Endothelial cell of umbilical vein (primary cell): ENCODE results near the gene NR5A2. TPM values are rescaled to one million over a fixed set of nuclear protein-coding genes. Genes with fewer than 3 reads are reported as not detected.

Experiments
- BruUV-seq: library from RNA; stranded (reverse); fragments of 400-500 nt; replicated peaks from 2 replicates; lab custom pipeline; 2021; lab: Mats Ljungman, UMichigan
- CTCF ChIA-PET: fragments of 300-600, 350-600 bp; sonication (Branson Sonifier 250); formaldehyde crosslinking; loops from one replicate; lab custom pipeline; 2021; ENCODE audit warnings: antibody characterized with exemption, inconsistent platforms; lab: Charles Lee
- POLR2A ChIA-PET: fragments of 300-600, 350-600 bp; sonication (Branson Sonifier 250); formaldehyde crosslinking; loops from one replicate; lab custom pipeline; 2021; ENCODE audit warnings: antibody characterized with exemption, inconsistent platforms; lab: Charles Lee
- DNase-seq: peaks from one replicate; pipeline ENCODE4 v3.0.0-alpha.2; 2011; ENCODE audit warnings: low read depth, low spot score
- FAIRE-seq: peaks from 2 replicates; lab custom pipeline; 2011; peaks lifted over from hg19 to GRCh38; lab: Jason Lieb, UNC
- H2AFZ ChIP-seq: 2 replicates; pipeline ENCODE4 v1.6.0; 2012; ENCODE audit warnings: low read depth, low read length, control low read depth, inconsistent platforms
- H3K27ac ChIP-seq: 2 replicates; pipeline ENCODE4 v1.5.1; 2011; ENCODE audit warnings: low read depth, mild to moderate bottlenecking, control low read depth, low read length, moderate library complexity; ENCODE audit not compliant: insufficient read depth
- H3K27me3 ChIP-seq, 2 experiments: 2 replicates each; pipeline versions ENCODE4 v1.6.0 to v1.6.1; 2011; ENCODE audit warnings: low read length in 2 of 2, mixed read lengths in 1 of 2; ENCODE audit not compliant: control insufficient read depth in 2 of 2, insufficient read depth in 2 of 2
- H3K36me3 ChIP-seq, 2 experiments: 2 replicates in 1 of 2; 3 replicates in 1 of 2; pipeline ENCODE4 v1.5.1; 2011; ENCODE audit warnings: low read length in 2 of 2, mild to moderate bottlenecking in 1 of 2, moderate library complexity in 1 of 2; ENCODE audit not compliant: control insufficient read depth in 2 of 2, insufficient read depth in 2 of 2; ENCODE audit errors: extremely low read depth in 1 of 2
- H3K4me1 ChIP-seq: 3 replicates; pipeline ENCODE4 v1.5.1; 2011; ENCODE audit warnings: mild to moderate bottlenecking, low read length; ENCODE audit not compliant: control insufficient read depth, insufficient read depth; ENCODE audit errors: extremely low read depth
- H3K4me2 ChIP-seq: 2 replicates; pipeline ENCODE4 v1.6.1; 2011; ENCODE audit warnings: low read length, control low read depth, mixed read lengths; ENCODE audit not compliant: insufficient read depth
- H3K4me3 ChIP-seq, 3 experiments: fragments of 200-600 bp in 1 of 3; sonication (generic), shearing (Covaris generic) in 1 of 3; replicated peaks in 1 of 3; 2 replicates each; pipeline ENCODE4 v1.5.1; 2011 to 2016; ENCODE audit warnings: control low read depth in 3 of 3, low read length in 3 of 3, mild to moderate bottlenecking in 2 of 3, inconsistent platforms in 1 of 3, low read depth in 1 of 3, moderate library complexity in 1 of 3; ENCODE audit not compliant: insufficient read depth in 1 of 3
- H3K79me2 ChIP-seq: 2 replicates; pipeline ENCODE4 v1.6.0; 2012; ENCODE audit warnings: low read length, inconsistent platforms; ENCODE audit not compliant: control insufficient read depth, insufficient read depth
- H3K9ac ChIP-seq: replicated peaks from 2 replicates; pipeline ENCODE3; 2011; ENCODE audit warnings: low read length, control low read depth; ENCODE audit not compliant: insufficient read depth; ENCODE audit errors: extremely low read depth
- H3K9me1 ChIP-seq: replicated peaks from 3 replicates; pipeline ENCODE4 v1.6.0; 2011; ENCODE audit warnings: mild to moderate bottlenecking, low read length; ENCODE audit not compliant: control insufficient read depth, insufficient read depth; ENCODE audit errors: extremely low read depth
- H3K9me3 ChIP-seq: replicated peaks from 2 replicates; pipeline ENCODE4 v1.5.1; 2012; ENCODE audit warnings: low read length, inconsistent platforms; ENCODE audit not compliant: control insufficient read depth, insufficient read depth
- H4K20me1 ChIP-seq: replicated peaks from 2 replicates; pipeline ENCODE3; 2011; ENCODE audit warnings: mild to moderate bottlenecking, low read length; ENCODE audit not compliant: control insufficient read depth, insufficient read depth; ENCODE audit errors: extremely low read depth
- CTCF ChIP-seq, 2 donors: IDR thresholded peaks; 1 replicate in 1 of 2; 2 replicates in 1 of 2; pipeline ENCODE4 v1.5.1; 2011; ENCODE audit warnings: low read length in 2 of 2, mild to moderate bottlenecking in 2 of 2, moderate library complexity in 2 of 2, control low read depth in 1 of 2, inconsistent platforms in 1 of 2, low read depth in 1 of 2; ENCODE audit not compliant: insufficient read depth in 1 of 2; ENCODE audit errors: extremely low read depth in 1 of 2
- EZH2 ChIP-seq: IDR thresholded peaks from 2 replicates; pipeline ENCODE4 v1.6.1; 2012; ENCODE audit warnings: borderline replicate concordance, low read depth, mild to moderate bottlenecking, moderate library complexity, low read length, inconsistent platforms; ENCODE audit not compliant: severe bottlenecking
- FOS ChIP-seq: IDR thresholded peaks from 2 replicates; pipeline ENCODE4 v1.6.1; 2011; ENCODE audit warnings: mild to moderate bottlenecking, low read length, moderate library complexity, borderline replicate concordance; ENCODE audit not compliant: insufficient read depth
- GATA2 ChIP-seq: IDR thresholded peaks from 2 replicates; pipeline ENCODE4 v1.7.0; 2011; ENCODE audit warnings: low read depth, mild to moderate bottlenecking, moderate library complexity, mixed read lengths, low read length; ENCODE audit not compliant: insufficient read length, insufficient read depth
- JUN ChIP-seq: IDR thresholded peaks from 2 replicates; pipeline ENCODE4 v1.6.1; 2011; ENCODE audit warnings: borderline replicate concordance, low read depth; ENCODE audit not compliant: insufficient read length, insufficient read depth
- MAX ChIP-seq: IDR thresholded peaks from 2 replicates; pipeline ENCODE4 v1.6.1; 2011; ENCODE audit not compliant: insufficient read depth, insufficient read length
- MYC ChIP-seq: IDR thresholded peaks from one replicate; pipeline ENCODE4 v1.6.1; 2011; ENCODE audit warnings: mild to moderate bottlenecking, low read depth, low read length
- POLR2A ChIP-seq: IDR thresholded peaks from 2 replicates; pipeline ENCODE4 v1.6.1; 2012; ENCODE audit warnings: low read depth, mild to moderate bottlenecking, control low read depth, low read length
- POLR2AphosphoS5 ChIP-seq: IDR thresholded peaks from 2 replicates; pipeline ENCODE4 v1.6.1; 2012; ENCODE audit warnings: low read depth, mild to moderate bottlenecking, control low read depth, low read length, moderate library complexity; ENCODE audit not compliant: insufficient read depth
- dilution Hi-C: fragments of 300-500 bp; cut with MboI; formaldehyde crosslinking; loops from one replicate; pipeline ENCODE4 v1.15.0; 2019; ENCODE audit warnings: low sequenced_read_pairs; ENCODE audit not compliant: extremely low pct_ligation_motif_present
- intact Hi-C: fragments of 100-400 bp; cut with micrococcal nuclease; formaldehyde crosslinking; loops from one replicate; pipeline ENCODE4 v1.10.0; 2022
- polyA plus RNA-seq, 4 experiments: library from polyadenylated mRNA; depleted of rRNA in 3 of 4; stranded (reverse) in 3 of 4; unstranded in 1 of 4; fragments of >200 nt; gene quantifications; 2 replicates each; pipeline versions ENCODE4 v1.2.1 to v1.2.3, GENCODE V29; 2011 to 2012; ENCODE audit warnings: missing spikeins in 1 of 4
- total RNA-seq: library from RNA; stranded (reverse); gene quantifications from 2 replicates; pipeline ENCODE4 v1.2.3, GENCODE V29; 2021

The NR5A2 gene
- total and polyA plus RNA-seq, 2 donors (not counting 3 experiments of a cell fraction or from before 2014, with no cell fraction given) = 3.4 to 12.1 TPM

DNA sequence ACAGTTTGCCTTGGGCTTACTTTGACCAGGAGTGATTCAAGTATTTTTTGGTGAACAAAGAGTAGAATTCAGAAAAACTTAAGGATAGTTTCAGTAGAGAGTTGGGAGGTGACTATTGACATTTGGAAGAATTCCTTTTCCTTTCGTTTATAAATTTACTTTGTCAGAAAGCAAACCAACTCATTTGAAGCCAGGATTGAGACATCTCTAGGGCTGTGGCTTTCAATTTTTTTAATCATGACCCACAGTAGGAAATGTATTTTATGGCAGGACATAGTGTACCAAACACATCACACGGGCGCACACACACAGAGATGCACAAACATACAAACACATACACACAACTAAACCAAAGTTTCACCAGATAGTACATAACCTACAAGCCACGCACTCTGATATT is 24.1 kb downstream of the NR5A2 start:
- no TSS peak for BruUV-seq
- no peaks in the 10 kb centered on the region for H3K36me3 ChIP-seq
- no peak overlapping the region for H3K27ac ChIP-seq
- TF ChIP-seq CTCF (IDR thresholded peaks at IDR 0.05; ENCODE audit: extremely low read depth in 1 of 2, insufficient read depth in 1 of 2, low read depth in 1 of 2, low read length in 2 of 2) (no peak), MAX (no peak), MYC (no peak), JUN (no peak), EZH2 (no peak), POLR2A (no peak)
- H3K4me1 ChIP-seq = no peaks in the 10 kb centered on the region
- no peaks in the 10 kb centered on the region for H3K9me1 ChIP-seq
- no peak for FAIRE-seq
- H3K4me3 ChIP-seq = no peak overlapping the region
- CTCF ChIA-PET = no interaction called here
- DNase-seq = no peak
- no peak overlapping the region for H2AFZ ChIP-seq
- no peak overlapping the region for H3K9ac ChIP-seq
- no peak overlapping the region for H3K4me2 ChIP-seq
- dilution Hi-C loops = no loop called here
- no peaks in the 10 kb centered on the region for H3K79me2 ChIP-seq
- H4K20me1 ChIP-seq = no peaks in the 10 kb centered on the region
- no peaks in the 10 kb centered on the region for H3K9me3 ChIP-seq
- H3K27me3 ChIP-seq = peaks cover 0 to 12% of the 10 kb centered on the region in 2 experiments
- POLR2A ChIA-PET = no interaction called here
- intact Hi-C loops = no loop called here

DNA sequence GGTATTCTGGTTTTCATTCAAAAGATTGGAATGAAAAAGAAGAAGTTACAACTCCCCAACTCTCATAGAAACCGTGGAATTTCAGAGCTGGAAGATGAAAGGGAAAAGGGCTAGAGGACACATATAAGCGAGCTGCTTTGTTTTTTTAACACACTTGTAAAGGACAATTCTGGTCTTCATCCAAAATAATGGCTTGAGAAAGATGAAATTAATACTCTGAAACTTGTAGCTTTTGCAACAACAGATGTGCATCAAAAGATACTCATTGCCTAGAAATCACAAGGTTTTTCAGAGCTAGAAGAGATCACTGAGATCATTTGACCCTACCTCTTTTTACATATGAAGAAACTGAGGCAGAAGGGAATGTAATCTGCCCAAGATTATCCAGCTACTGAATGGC is 25.6 kb downstream of the NR5A2 start:
- BruUV-seq = no TSS peak
- no peaks in the 10 kb centered on the region for H3K9me3 ChIP-seq
- POLR2A ChIA-PET = no interaction called here
- H3K4me2 ChIP-seq = no peak overlapping the region
- H3K4me3 ChIP-seq = no peak overlapping the region
- no peak overlapping the region for H3K27ac ChIP-seq
- no peak overlapping the region for H2AFZ ChIP-seq
- dilution Hi-C loops = no loop called here
- CTCF ChIA-PET = interaction anchor here (0.6 to 2.5 kb wide), 6 partner anchors 10 to 369 kb away, joined by 3 to 14 read pairs (median 8); no protein-coding TSS in a partner anchor
- H3K79me2 ChIP-seq = no peaks in the 10 kb centered on the region
- no peak for DNase-seq
- TF ChIP-seq JUN = no peak
- no peak for TF ChIP-seq GATA2
- TF ChIP-seq POLR2AphosphoS5 = no peak
- TF ChIP-seq FOS = no peak
- TF ChIP-seq EZH2 = no peak
- no peak for TF ChIP-seq MAX
- TF ChIP-seq POLR2A = no peak
- TF ChIP-seq MYC = no peak
- FAIRE-seq = no peak
- no peaks in the 10 kb centered on the region for H3K9me1 ChIP-seq
- no peaks in the 10 kb centered on the region for H3K36me3 ChIP-seq
- no peaks in the 10 kb centered on the region for H3K4me1 ChIP-seq
- H3K9ac ChIP-seq = no peak overlapping the region
- no peaks in the 10 kb centered on the region for H4K20me1 ChIP-seq
- H3K27me3 ChIP-seq = peaks cover 0 to 9% of the 10 kb centered on the region in 2 experiments
- intact Hi-C loops = no loop called here
